H1 (cell line): ENCODE data around the gene STXBP6. TPM values are rescaled to one million over a fixed set of nuclear protein-coding genes. Genes with fewer than 3 reads are reported as not detected.

ENCODE experiments used
- CTCF ChIA-PET: fragments of 300-600 bp; sonication (Branson Sonifier 250); formaldehyde crosslinking; loops from one replicate; lab custom pipeline; 2021; ENCODE audit not compliant: partially characterized antibody; lab: Charles Lee
- POLR2A ChIA-PET: fragments of 300-600 bp; sonication (Branson Sonifier 250); formaldehyde crosslinking; loops from one replicate; lab custom pipeline; 2021; ENCODE audit warnings: inconsistent platforms; ENCODE audit not compliant: partially characterized antibody; lab: Charles Lee
- DNase-seq, 2 experiments: peaks; one replicate each; pipeline versions ENCODE4 v3.0.0 to v3.0.0-alpha.2; 2010 to 2022; ENCODE audit warnings: low spot score in 2 of 2, low read depth in 1 of 2, mixed read lengths in 1 of 2
- FAIRE-seq: peaks from 2 replicates; lab custom pipeline; 2011; peaks lifted over from hg19 to GRCh38; lab: Jason Lieb, UNC
- H2AFZ ChIP-seq: 2 replicates; pipeline ENCODE4 v1.8.1; 2012; ENCODE audit warnings: low read length, inconsistent platforms
- H2AK5ac ChIP-seq: 2 replicates; pipeline ENCODE4 v1.6.1; 2013; ENCODE audit warnings: low read depth, low read length
- H2BK120ac ChIP-seq: replicated peaks from 2 replicates; pipeline ENCODE3; 2013; ENCODE audit warnings: low read depth, low read length, inconsistent platforms
- H2BK12ac ChIP-seq: 2 replicates; pipeline ENCODE4 v1.6.1; 2013; ENCODE audit warnings: low read depth, low read length
- H2BK15ac ChIP-seq: 2 replicates; pipeline ENCODE4 v1.6.1; 2013; ENCODE audit warnings: low read length
- H2BK20ac ChIP-seq: 2 replicates; pipeline ENCODE4 v1.6.1; 2013; ENCODE audit warnings: low read length
- H2BK5ac ChIP-seq: 2 replicates; pipeline ENCODE4 v1.6.1; 2013; ENCODE audit warnings: low read depth, low read length
- H3K14ac ChIP-seq: 2 replicates; pipeline ENCODE4 v1.6.1; 2013; ENCODE audit warnings: inconsistent platforms; ENCODE audit not compliant: insufficient read length
- H3K18ac ChIP-seq: 2 replicates; pipeline ENCODE4 v1.6.1; 2013; ENCODE audit warnings: low read length; ENCODE audit errors: extremely low read depth
- H3K23ac ChIP-seq: 2 replicates; pipeline ENCODE4 v1.6.1; 2013; ENCODE audit warnings: inconsistent platforms; ENCODE audit not compliant: insufficient read length
- H3K23me2 ChIP-seq: 2 replicates; pipeline ENCODE4 v1.6.1; 2013; ENCODE audit warnings: low read depth, low read length
- H3K27ac ChIP-seq: 2 replicates; pipeline ENCODE4 v1.6.1; 2011; ENCODE audit warnings: low read depth, low read length, inconsistent platforms
- H3K27me3 ChIP-seq, 4 experiments: replicated peaks in 1 of 4; 1 replicate in 1 of 4; 2 replicates in 3 of 4; pipeline versions ENCODE4 v1.6.1 to v1.8.1; 2011 to 2013; ENCODE audit warnings: low read length in 3 of 4, mild to moderate bottlenecking in 3 of 4, inconsistent platforms in 2 of 4, mixed read lengths in 2 of 4, moderate library complexity in 1 of 4; ENCODE audit not compliant: control insufficient read depth in 3 of 4, insufficient read depth in 3 of 4; ENCODE audit errors: extremely low read depth in 1 of 4
- H3K36me3 ChIP-seq, 4 experiments: 2 replicates each; pipeline versions ENCODE4 v1.6.1 to v1.8.1; 2011 to 2013; ENCODE audit warnings: mild to moderate bottlenecking in 4 of 4, low read length in 3 of 4, moderate library complexity in 2 of 4, control low read depth in 1 of 4, inconsistent platforms in 1 of 4; ENCODE audit not compliant: insufficient read depth in 4 of 4, control insufficient read depth in 2 of 4
- H3K4ac ChIP-seq: replicated peaks from 2 replicates; pipeline ENCODE3; 2013; ENCODE audit warnings: low read length, low read depth, mixed read lengths, inconsistent platforms; ENCODE audit not compliant: insufficient read length
- H3K4me1 ChIP-seq, 4 experiments: replicated peaks in 1 of 4; 1 replicate in 1 of 4; 2 replicates in 3 of 4; pipeline versions ENCODE4 v1.6.1 to v1.8.1; 2011 to 2013; ENCODE audit warnings: low read length in 3 of 4, inconsistent platforms in 2 of 4, mixed read lengths in 1 of 4; ENCODE audit not compliant: insufficient read depth in 4 of 4, control insufficient read depth in 3 of 4
- H3K4me2 ChIP-seq, 2 experiments: 2 replicates each; pipeline versions ENCODE4 v1.6.1 to v1.8.1; 2011 to 2013; ENCODE audit warnings: low read depth in 2 of 2, low read length in 2 of 2, control low read depth in 1 of 2, inconsistent platforms in 1 of 2, mild to moderate bottlenecking in 1 of 2; ENCODE audit not compliant: insufficient read depth in 1 of 2
- H3K4me3 ChIP-seq, 4 experiments: fragments of 200-600, 300-600 bp in 1 of 4; sonication (generic), shearing (Covaris generic), sonication (Bioruptor Twin) in 1 of 4; 2 replicates each; pipeline versions ENCODE4 v1.5.1 to v1.8.1; 2011 to 2016; ENCODE audit warnings: low read length in 4 of 4, low read depth in 3 of 4, control low read depth in 2 of 4, inconsistent platforms in 2 of 4, mild to moderate bottlenecking in 2 of 4, mixed read lengths in 1 of 4, moderate library complexity in 1 of 4; ENCODE audit not compliant: insufficient read depth in 2 of 4; ENCODE audit errors: extremely low read depth in 1 of 4
- H3K56ac ChIP-seq: replicated peaks from 2 replicates; pipeline ENCODE3; 2013; ENCODE audit warnings: low read depth, mild to moderate bottlenecking, mixed read lengths, low read length, inconsistent platforms; ENCODE audit not compliant: insufficient read length
- H3K79me1 ChIP-seq: 2 replicates; pipeline ENCODE4 v1.6.1; 2013; ENCODE audit warnings: low read depth, low read length, control low read depth
- H3K79me2 ChIP-seq, 2 experiments: 2 replicates each; pipeline versions ENCODE4 v1.6.1 to v1.8.1; 2012 to 2013; ENCODE audit warnings: low read length in 2 of 2, mild to moderate bottlenecking in 2 of 2, inconsistent platforms in 1 of 2; ENCODE audit not compliant: insufficient read depth in 2 of 2, control insufficient read depth in 1 of 2
- H3K9ac ChIP-seq, 4 experiments: replicated peaks in 1 of 4; 1 replicate in 1 of 4; 2 replicates in 3 of 4; pipeline versions ENCODE4 v1.6.1 to v1.8.1; 2011 to 2013; ENCODE audit warnings: low read depth in 3 of 4, low read length in 3 of 4, control low read depth in 2 of 4, mild to moderate bottlenecking in 2 of 4, moderate library complexity in 2 of 4, inconsistent platforms in 1 of 4; ENCODE audit errors: extremely low read depth in 1 of 4
- H3K9me3 ChIP-seq, 2 experiments: 2 replicates each; pipeline versions ENCODE4 v1.6.1 to v1.8.1; 2012 to 2013; ENCODE audit warnings: mild to moderate bottlenecking in 2 of 2, moderate library complexity in 2 of 2, control low read depth in 1 of 2, inconsistent platforms in 1 of 2, low read depth in 1 of 2, low read length in 1 of 2, mixed read lengths in 1 of 2; ENCODE audit not compliant: insufficient read depth in 2 of 2
- H4K20me1 ChIP-seq, 2 experiments: replicated peaks in 1 of 2; 2 replicates each; pipeline versions ENCODE3 to v1.8.1; 2011 to 2013; ENCODE audit warnings: inconsistent platforms in 2 of 2, low read length in 2 of 2, mild to moderate bottlenecking in 1 of 2; ENCODE audit not compliant: insufficient read depth in 2 of 2, control insufficient read depth in 1 of 2
- H4K5ac ChIP-seq: 2 replicates; pipeline ENCODE4 v1.6.1; 2013; ENCODE audit warnings: low read length, low read depth, mixed read lengths, inconsistent platforms; ENCODE audit not compliant: insufficient read length
- H4K8ac ChIP-seq: 2 replicates; pipeline ENCODE4 v1.8.0; 2013; ENCODE audit warnings: mild to moderate bottlenecking, moderate library complexity, low read length, inconsistent platforms; ENCODE audit not compliant: insufficient read depth; ENCODE audit errors: extremely low read depth
- H4K91ac ChIP-seq: replicated peaks from 2 replicates; pipeline ENCODE3; 2013; ENCODE audit warnings: low read length, mixed read lengths, inconsistent platforms; ENCODE audit not compliant: insufficient read length
- BRCA1 ChIP-seq: IDR thresholded peaks from 2 replicates; pipeline ENCODE4 v1.6.1; 2012; ENCODE audit warnings: low read depth, low read length, improper control_type of control experiment
- CHD2 ChIP-seq: IDR thresholded peaks from 2 replicates; pipeline ENCODE4 v1.6.1; 2012; ENCODE audit warnings: low read length, improper control_type of control experiment
- CTBP2 ChIP-seq: IDR thresholded peaks from 2 replicates; pipeline ENCODE4 v1.7.0; 2011; ENCODE audit warnings: borderline replicate concordance, mild to moderate bottlenecking, moderate library complexity, mixed read lengths, low read length; ENCODE audit not compliant: insufficient read depth, insufficient read length
- GABPA ChIP-seq: IDR thresholded peaks from 2 replicates; pipeline ENCODE4 v1.6.1; 2011; ENCODE audit warnings: mild to moderate bottlenecking, low read length, moderate library complexity, borderline replicate concordance; ENCODE audit not compliant: insufficient read depth
- KDM4A ChIP-seq: IDR thresholded peaks from one replicate; pipeline ENCODE4 v1.7.1; 2012; ENCODE audit warnings: low read depth, mild to moderate bottlenecking, moderate library complexity, low read length, inconsistent platforms; ENCODE audit not compliant: severe bottlenecking
- NRF1 ChIP-seq: IDR thresholded peaks from 2 replicates; pipeline ENCODE4 v1.6.1; 2011; ENCODE audit warnings: mild to moderate bottlenecking, low read depth, low read length, improper control_type of control experiment
- POLR2AphosphoS5 ChIP-seq: IDR thresholded peaks from 2 replicates; pipeline ENCODE4 v1.6.1; 2011; ENCODE audit warnings: low read depth, low read length
- RAD21 ChIP-seq, 2 experiments: IDR thresholded peaks in 1 of 2; conservative IDR thresholded peaks in 1 of 2; 2 replicates each; pipeline ENCODE4 v1.6.1; 2011; ENCODE audit warnings: low read depth in 2 of 2, low read length in 2 of 2, improper control_type of control experiment in 1 of 2, inconsistent platforms in 1 of 2, mild to moderate bottlenecking in 1 of 2, moderate library complexity in 1 of 2
- SP2 ChIP-seq: IDR thresholded peaks from 2 replicates; pipeline ENCODE4 v1.6.1; 2012; ENCODE audit warnings: mild to moderate bottlenecking, low read length, inconsistent platforms
- WGBS, 2 experiments: shearing (Covaris generic) in 1 of 2; methylation state at CpG; one replicate each; pipeline versions ENCODE4 v1.1.6 to v1.1.7; 2013 to 2015; ENCODE audit warnings: low lambda C conversion rate in 2 of 2, mixed read lengths in 2 of 2, inconsistent platforms in 1 of 2, low coverage in 1 of 2, missing lambda C conversion rate in 1 of 2; ENCODE audit not compliant: insufficient replicate concordance in 2 of 2, insufficient coverage in 1 of 2, insufficient read length in 1 of 2; ENCODE audit errors: extremely low coverage in 1 of 2, missing lambda C conversion rate in 1 of 2; 5-methylcytosine and 5-hydroxymethylcytosine counted together
- polyA plus RNA-seq, 7 experiments: library from polyadenylated mRNA; depleted of rRNA in 3 of 7; stranded (reverse) in 5 of 7; unstranded in 2 of 7; fragments of >200 nt in 5 of 7; fragments of 200-250 nt in 2 of 7; gene quantifications; 1 replicate in 5 of 7; 2 replicates in 1 of 7; 4 replicates in 1 of 7; pipeline versions ENCODE4 v1.2.1 to v1.2.3, GENCODE V29; 2011 to 2013; ENCODE audit warnings: missing spikeins in 2 of 7, mixed read lengths in 2 of 7
- total RNA-seq: library from RNA; stranded (reverse); fragmentation: NEBNext Ultra II Directional; extraction: Animal tissue kit (Norgen Biotek cat#: 25700); gene quantifications from 2 replicates; pipeline ENCODE4 v1.2.1, GENCODE V29; 2021
- TF ChIP-seq, protein P1 (sequence below): IDR thresholded peaks from 2 replicates; pipeline ENCODE4 v1.6.1; 2012; ENCODE audit warnings: low read length, inconsistent platforms
- TF ChIP-seq, protein P2 (sequence below): IDR thresholded peaks from 2 replicates; pipeline ENCODE4 v1.6.1; 2012; ENCODE audit warnings: inconsistent platforms

Gene STXBP6
- total and polyA plus RNA-seq, 2 of the 8 experiments (the other 6 are each of a cell fraction or from before 2014, with no cell fraction given): 9.4 to 18.1 TPM

- H3K4me1 ChIP-seq: no peaks in the 10 kb centered on the region
- H3K9me3 ChIP-seq: no peaks in the 10 kb centered on the region
- CTCF ChIA-PET: interaction anchor here (1.1 to 2.3 kb wide), 4 partner anchors 12 to 221 kb away, joined by 3 to 6 read pairs (median 3); no protein-coding TSS in a partner anchor
- H3K79me1 ChIP-seq: no peaks in the 10 kb centered on the region
- H4K91ac ChIP-seq: no peak overlapping the region
- H2BK5ac ChIP-seq: no peak overlapping the region
- POLR2A ChIA-PET: interaction anchor here (0.5 to 1.4 kb wide), 2 partner anchors 77 to 108 kb away, joined by 3 to 4 read pairs; no protein-coding TSS in a partner anchor
- H2BK20ac ChIP-seq: no peak overlapping the region
- no peak overlapping the region for H3K4me2 ChIP-seq
- H3K27me3 ChIP-seq: no peaks in the 10 kb centered on the region
- H2AFZ ChIP-seq: no peak overlapping the region
- H3K14ac ChIP-seq: no peak overlapping the region
- no peaks in the 10 kb centered on the region for H3K79me2 ChIP-seq
- no peak overlapping the region for H3K23ac ChIP-seq
- H3K9ac ChIP-seq: no peak overlapping the region
- H2BK12ac ChIP-seq: no peak overlapping the region
- H3K18ac ChIP-seq: no peak overlapping the region
- no peak overlapping the region for H2BK120ac ChIP-seq
- no peaks in the 10 kb centered on the region for H3K23me2 ChIP-seq
- H4K5ac ChIP-seq: no peak overlapping the region
- no peak overlapping the region for H2BK15ac ChIP-seq
- no peak overlapping the region for H2AK5ac ChIP-seq
- no peak overlapping the region for H3K27ac ChIP-seq
- FAIRE-seq (no peak), DNase-seq (no peak)
- no peak overlapping the region for H3K56ac ChIP-seq
- H3K4ac ChIP-seq: no peak overlapping the region
- no peak overlapping the region for H3K4me3 ChIP-seq
- no peak overlapping the region for H4K8ac ChIP-seq
- H4K20me1 ChIP-seq: no peaks in the 10 kb centered on the region
- WGBS, 2 experiments: 87% methylated on average over 4 of the region's 4 CpGs; no CpG with 5 or more reads in 1 of the 2 experiments
- H3K36me3 ChIP-seq: no peaks in the 10 kb centered on the region
- no peak for TF ChIP-seq SP2
- TF ChIP-seq GABPA: no peak
- no peak for TF ChIP-seq CTBP2
- TF ChIP-seq KDM4A: no peak
- no peak for TF ChIP-seq POLR2AphosphoS5
- TF ChIP-seq, protein P1, sequence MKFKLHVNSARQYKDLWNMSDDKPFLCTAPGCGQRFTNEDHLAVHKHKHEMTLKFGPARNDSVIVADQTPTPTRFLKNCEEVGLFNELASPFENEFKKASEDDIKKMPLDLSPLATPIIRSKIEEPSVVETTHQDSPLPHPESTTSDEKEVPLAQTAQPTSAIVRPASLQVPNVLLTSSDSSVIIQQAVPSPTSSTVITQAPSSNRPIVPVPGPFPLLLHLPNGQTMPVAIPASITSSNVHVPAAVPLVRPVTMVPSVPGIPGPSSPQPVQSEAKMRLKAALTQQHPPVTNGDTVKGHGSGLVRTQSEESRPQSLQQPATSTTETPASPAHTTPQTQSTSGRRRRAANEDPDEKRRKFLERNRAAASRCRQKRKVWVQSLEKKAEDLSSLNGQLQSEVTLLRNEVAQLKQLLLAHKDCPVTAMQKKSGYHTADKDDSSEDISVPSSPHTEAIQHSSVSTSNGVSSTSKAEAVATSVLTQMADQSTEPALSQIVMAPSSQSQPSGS: no peak
- TF ChIP-seq NRF1: no peak
- TF ChIP-seq, protein P2, sequence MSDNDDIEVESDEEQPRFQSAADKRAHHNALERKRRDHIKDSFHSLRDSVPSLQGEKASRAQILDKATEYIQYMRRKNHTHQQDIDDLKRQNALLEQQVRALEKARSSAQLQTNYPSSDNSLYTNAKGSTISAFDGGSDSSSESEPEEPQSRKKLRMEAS: no peak
- no peak for TF ChIP-seq BRCA1
- no peak for TF ChIP-seq RAD21 (IDR thresholded peaks at IDR 0.05 in 1 of 2, conservative IDR thresholded peaks at IDR 0.05 in 1 of 2; ENCODE audit: low read depth in 2 of 2, low read length in 2 of 2)
- no peak for TF ChIP-seq CHD2
Measured at GRCh38 chr14:25026476-25027137, 23.3 kb downstream of the STXBP6 start.
